Trophoblast cell (in vitro differentiated cells and primary cell): ENCODE measurements around the gene RAB27B.

Experiments
- DNase-seq, 2 donors: peaks; one replicate each; pipeline ENCODE4 v3.0.0-alpha.2; 2016
- H2AFZ ChIP-seq: 2 replicates; pipeline ENCODE4 v1.6.1; 2013; ENCODE audit warnings: low read length, moderate library complexity, mild to moderate bottlenecking; ENCODE audit not compliant: insufficient read depth, poor library complexity
- H2AK5ac ChIP-seq: 2 replicates; pipeline ENCODE4 v1.6.1; 2013; ENCODE audit warnings: mild to moderate bottlenecking, low read length
- H2BK120ac ChIP-seq: 2 replicates; pipeline ENCODE4 v1.6.1; 2013; ENCODE audit warnings: low read length, mild to moderate bottlenecking, moderate library complexity; ENCODE audit not compliant: insufficient read depth, poor library complexity
- H2BK12ac ChIP-seq: 2 replicates; pipeline ENCODE4 v1.6.1; 2013; ENCODE audit warnings: mild to moderate bottlenecking, low read length, moderate library complexity
- H2BK5ac ChIP-seq: 2 replicates; pipeline ENCODE4 v1.6.1; 2013; ENCODE audit warnings: low read length, low read depth, moderate library complexity, mild to moderate bottlenecking; ENCODE audit not compliant: poor library complexity
- H3K14ac ChIP-seq: 2 replicates; pipeline ENCODE4 v1.6.1; 2013; ENCODE audit warnings: mild to moderate bottlenecking, low read length
- H3K18ac ChIP-seq: 2 replicates; pipeline ENCODE4 v1.6.1; 2013; ENCODE audit warnings: mild to moderate bottlenecking, low read length
- H3K23ac ChIP-seq: 2 replicates; pipeline ENCODE4 v1.6.1; 2013; ENCODE audit warnings: low read length
- H3K27ac ChIP-seq: 2 replicates; pipeline ENCODE4 v1.5.1; 2013; ENCODE audit warnings: low read depth, mild to moderate bottlenecking, inconsistent platforms, low read length, moderate library complexity
- H3K27me3 ChIP-seq: 2 replicates; pipeline ENCODE4 v1.6.1; 2013; ENCODE audit warnings: inconsistent platforms, mild to moderate bottlenecking, low read length, moderate library complexity; ENCODE audit not compliant: insufficient read depth
- H3K36me3 ChIP-seq, 2 experiments: 1 replicate in 1 of 2; 2 replicates in 1 of 2; pipeline ENCODE4 v1.6.1; 2013; ENCODE audit warnings: low read length in 2 of 2, mild to moderate bottlenecking in 2 of 2, moderate library complexity in 1 of 2; ENCODE audit not compliant: insufficient read depth in 2 of 2, control insufficient read depth in 1 of 2
- H3K4ac ChIP-seq: 2 replicates; pipeline ENCODE4 v1.6.1; 2013; ENCODE audit warnings: low read depth, mild to moderate bottlenecking, low read length, moderate library complexity
- H3K4me1 ChIP-seq, 2 experiments: 1 replicate in 1 of 2; 2 replicates in 1 of 2; pipeline ENCODE4 v1.6.1; 2013; ENCODE audit warnings: low read length in 2 of 2, mild to moderate bottlenecking in 2 of 2, moderate library complexity in 1 of 2; ENCODE audit not compliant: insufficient read depth in 2 of 2, control insufficient read depth in 1 of 2
- H3K4me2 ChIP-seq: 2 replicates; pipeline ENCODE4 v1.6.1; 2013; ENCODE audit warnings: inconsistent platforms, mild to moderate bottlenecking, low read length, moderate library complexity
- H3K4me3 ChIP-seq: 2 replicates; pipeline ENCODE4 v1.5.1; 2013; ENCODE audit warnings: mild to moderate bottlenecking, low read depth, low read length, inconsistent platforms
- H3K79me1 ChIP-seq: one replicate; pipeline ENCODE4 v1.6.1; 2013; ENCODE audit warnings: low read length
- H3K79me2 ChIP-seq: 2 replicates; pipeline ENCODE4 v1.6.1; 2013; ENCODE audit warnings: low read length, mild to moderate bottlenecking; ENCODE audit not compliant: control insufficient read depth, insufficient read depth, poor library complexity
- H3K9ac ChIP-seq: 2 replicates; pipeline ENCODE4 v1.6.1; 2013; ENCODE audit warnings: mild to moderate bottlenecking, low read length
- H3K9me3 ChIP-seq: 2 replicates; pipeline ENCODE4 v1.6.1; 2013; ENCODE audit warnings: low read depth, mild to moderate bottlenecking, control low read depth, inconsistent platforms, low read length; ENCODE audit not compliant: insufficient read depth
- H4K12ac ChIP-seq: 2 replicates; pipeline ENCODE4 v1.6.1; 2013; ENCODE audit warnings: low read depth, mild to moderate bottlenecking, low read length, moderate library complexity
- H4K8ac ChIP-seq: 2 replicates; pipeline ENCODE4 v1.6.1; 2013; ENCODE audit warnings: low read depth, mild to moderate bottlenecking, low read length, moderate library complexity
- H4K91ac ChIP-seq: one replicate; pipeline ENCODE4 v1.6.1; 2013; ENCODE audit warnings: low read depth, mild to moderate bottlenecking, low read length, moderate library complexity
- WGBS: extraction: QIAGEN DNeasy Blood & Tissue Kit; methylation state at CpG from one replicate; pipeline ENCODE4 v1.1.7; 2013; ENCODE audit warnings: missing lambda C conversion rate; ENCODE audit not compliant: insufficient read length, insufficient coverage; ENCODE audit errors: extremely low coverage; 5-methylcytosine and 5-hydroxymethylcytosine counted together

RAB27B gene

GRCh38 chr18:54824761-54825160, 3.5 kb upstream of the RAB27B start:
- no peak overlapping the region for H3K27ac ChIP-seq
- no peak overlapping the region for H2BK120ac ChIP-seq
- H4K8ac ChIP-seq: no peak overlapping the region
- H2BK12ac ChIP-seq: no peak overlapping the region
- H3K4me2 ChIP-seq: no peak overlapping the region
- H2AK5ac ChIP-seq: no peak overlapping the region
- H3K79me2 ChIP-seq: no peaks in the 10 kb centered on the region
- H4K91ac ChIP-seq: no peak overlapping the region
- no peak overlapping the region for H3K14ac ChIP-seq
- H3K4me1 ChIP-seq: peaks cover 3 to 4% of the 10 kb centered on the region in 2 experiments
- no peak overlapping the region for H2BK5ac ChIP-seq
- DNase-seq: no peak
- H3K9me3 ChIP-seq: no peaks in the 10 kb centered on the region
- no peaks in the 10 kb centered on the region for H3K36me3 ChIP-seq
- no CpG with 5 or more reads among the region's 1 CpG for WGBS
- no peaks in the 10 kb centered on the region for H3K27me3 ChIP-seq
- no peak overlapping the region for H3K23ac ChIP-seq
- H4K12ac ChIP-seq: no peak overlapping the region
- no peak overlapping the region for H3K4ac ChIP-seq
- no peak overlapping the region for H2AFZ ChIP-seq
- peaks cover 3% of the 10 kb centered on the region for H3K79me1 ChIP-seq
- no peak overlapping the region for H3K9ac ChIP-seq
- H3K4me3 ChIP-seq: no peak overlapping the region
- no peak overlapping the region for H3K18ac ChIP-seq

- Histone ChIP-seq H4K12ac (no peak overlapping the region), H2BK5ac (no peak overlapping the region), H3K4me2 (no peak overlapping the region), H3K14ac (no peak overlapping the region), H3K36me3 (no peaks in the 10 kb centered on the region), H2AK5ac (no peak overlapping the region), H3K79me1 (peaks cover 3% of the 10 kb centered on the region), H2BK120ac (no peak overlapping the region), H3K79me2 (no peaks in the 10 kb centered on the region), H4K8ac (no peak overlapping the region), H3K4ac (no peak overlapping the region), H3K9ac (no peak overlapping the region), H3K27me3 (no peaks in the 10 kb centered on the region), H3K9me3 (no peaks in the 10 kb centered on the region), H3K4me1 (peaks cover 3 to 4% of the 10 kb centered on the region in 2 experiments), H3K18ac (no peak overlapping the region), H2AFZ (no peak overlapping the region), H3K23ac (no peak overlapping the region), H4K91ac (no peak overlapping the region), H3K4me3 (no peak overlapping the region), H2BK12ac (no peak overlapping the region), H3K27ac (no peak overlapping the region)
- no peak for DNase-seq
- WGBS: no CpG with 5 or more reads among the region's 2 CpGs
These were observed 2.5 kb upstream of the RAB27B start for GRCh38 chr18:54825601-54826344.

DNA sequence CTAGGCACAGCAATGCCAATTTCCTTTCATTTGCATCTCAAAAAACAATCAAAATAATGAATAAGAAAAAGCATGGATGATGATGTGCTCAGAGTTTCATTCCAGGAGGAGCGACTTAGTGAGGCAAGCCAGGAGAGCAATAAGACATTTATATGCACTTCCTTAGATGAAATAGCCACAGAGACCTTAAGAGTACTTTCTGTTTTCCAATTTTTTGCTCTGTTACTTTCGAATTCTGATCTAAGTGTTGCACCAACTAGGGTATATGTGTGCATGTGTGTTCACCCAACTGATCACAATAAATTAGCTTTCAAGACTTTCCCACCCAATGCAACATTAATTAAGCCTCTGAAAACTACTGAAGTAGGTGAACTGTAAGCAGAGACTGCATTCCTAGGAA, 709 bp downstream of the RAB27B start:
- no peak overlapping the region for H3K14ac ChIP-seq

DNA sequence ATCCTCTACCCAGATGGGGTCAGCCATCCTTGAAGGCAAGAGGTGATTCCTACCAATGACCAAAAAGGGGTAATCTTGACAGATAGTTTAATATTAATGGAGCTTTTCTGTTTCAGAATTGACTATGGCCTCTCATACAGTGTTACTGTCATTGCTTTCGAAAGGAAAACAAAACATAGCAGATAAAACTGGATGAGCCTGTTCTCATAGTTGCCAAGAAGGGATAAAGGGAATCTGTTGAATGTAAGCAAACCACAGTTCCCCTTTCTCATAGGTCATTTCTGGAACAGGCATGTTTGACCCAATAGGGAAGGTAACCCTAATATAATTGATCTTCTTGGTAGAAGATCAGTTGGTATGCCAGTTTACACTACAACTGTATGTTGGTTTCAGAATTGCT, 1.6 kb downstream of the RAB27B start:
- Histone ChIP-seq H2AK5ac (no peak overlapping the region), H3K4me3 (no peak overlapping the region), H3K27me3 (no peaks in the 10 kb centered on the region), H2AFZ (no peak overlapping the region), H3K4me2 (no peak overlapping the region), H3K36me3 (no peaks in the 10 kb centered on the region), H2BK12ac (no peak overlapping the region), H3K23ac (no peak overlapping the region), H4K91ac (no peak overlapping the region), H2BK5ac (no peak overlapping the region), H2BK120ac (no peak overlapping the region), H3K4ac (no peak overlapping the region), H3K9me3 (no peaks in the 10 kb centered on the region), H3K4me1 (peaks cover 3 to 4% of the 10 kb centered on the region in 2 experiments), H3K18ac (no peak overlapping the region), H3K9ac (no peak overlapping the region), H4K8ac (no peak overlapping the region), H4K12ac (no peak overlapping the region), H3K79me1 (peaks cover 3% of the 10 kb centered on the region), H3K14ac (no peak overlapping the region), H3K79me2 (no peaks in the 10 kb centered on the region), H3K27ac (no peak overlapping the region)
- WGBS: no CpG with 5 or more reads among the region's 1 CpG
- DNase-seq: peak in 1 of 2 donors; percentile 73

More for the DNA sequence above, 709 bp downstream of the RAB27B start:
- no peak overlapping the region for H2BK120ac ChIP-seq
- H4K91ac ChIP-seq: no peak overlapping the region
- no CpG with 5 or more reads among the region's 2 CpGs for WGBS
- H3K9ac ChIP-seq: no peak overlapping the region
- no peak overlapping the region for H2BK5ac ChIP-seq
- no peak overlapping the region for H4K8ac ChIP-seq
- H3K27ac ChIP-seq: no peak overlapping the region
- H3K79me2 ChIP-seq: no peaks in the 10 kb centered on the region
- H3K4ac ChIP-seq: no peak overlapping the region
- H3K27me3 ChIP-seq: no peaks in the 10 kb centered on the region
- H3K23ac ChIP-seq: no peak overlapping the region
- peaks cover 3 to 4% of the 10 kb centered on the region in 2 experiments for H3K4me1 ChIP-seq
- H3K9me3 ChIP-seq: no peaks in the 10 kb centered on the region
- peaks cover 3% of the 10 kb centered on the region for H3K79me1 ChIP-seq
- H3K4me3 ChIP-seq: no peak overlapping the region
- H4K12ac ChIP-seq: no peak overlapping the region
- H2BK12ac ChIP-seq: no peak overlapping the region
- H2AFZ ChIP-seq: no peak overlapping the region
- peak overlapping the region; percentile 99 for H3K4me2 ChIP-seq
- H2AK5ac ChIP-seq: no peak overlapping the region
- no peaks in the 10 kb centered on the region for H3K36me3 ChIP-seq
- DNase-seq: no peak
- no peak overlapping the region for H3K18ac ChIP-seq
